ENCODE data around the gene CPOX. TPM values are rescaled to one million over a fixed set of nuclear protein-coding genes. Genes with fewer than 3 reads are reported as not detected.

Gene CPOX
- total and polyA plus RNA-seq, 2 of the 8 experiments (the other 6 are each of a cell fraction or from before 2014, with no cell fraction given), result 17.4 to 27.0 TPM

DNA sequence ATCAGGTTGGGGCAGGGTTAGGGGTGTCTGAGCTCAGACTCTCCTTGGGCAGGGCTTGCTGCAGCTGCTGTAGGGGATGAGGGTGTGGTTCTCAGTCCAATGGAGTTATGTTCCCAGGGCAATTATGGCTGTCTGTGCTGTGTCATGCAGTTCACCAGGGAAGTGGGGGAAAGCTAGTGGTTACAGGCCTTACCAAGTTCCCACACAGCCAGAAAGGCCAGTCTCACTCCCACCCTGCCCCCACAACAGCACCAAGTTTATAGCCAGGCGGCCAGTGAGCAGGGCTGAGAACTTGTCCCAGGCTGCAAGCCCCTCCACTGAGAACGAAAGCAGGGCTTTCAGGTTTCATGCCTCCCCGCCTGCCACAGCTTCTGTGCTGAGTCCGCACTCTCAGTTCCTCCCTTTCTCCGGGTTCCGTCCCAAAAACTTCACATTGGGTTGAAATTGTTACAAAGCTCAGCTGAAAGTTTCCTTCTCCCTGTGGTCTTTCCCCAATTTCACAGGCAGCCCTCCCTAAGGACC, 19.6 kb upstream of the CPOX start:
- no peak overlapping the region for H4K91ac ChIP-seq (replicated peaks; ENCODE audit: insufficient read length, low read length)
- H2BK120ac ChIP-seq (replicated peaks; ENCODE audit: low read depth, low read length), result no peak overlapping the region
- H3K9ac ChIP-seq (replicated peaks in 1 of 4; ENCODE audit: extremely low read depth in 1 of 4, low read depth in 3 of 4, low read length in 3 of 4), result no peak overlapping the region
- H2BK5ac ChIP-seq (ENCODE audit: low read depth, low read length), result no peak overlapping the region
- no peak overlapping the region for H3K4me3 ChIP-seq (ENCODE audit: extremely low read depth in 1 of 4, insufficient read depth in 2 of 4, low read depth in 3 of 4, low read length in 4 of 4)
- no peaks in the 10 kb centered on the region for H3K27me3 ChIP-seq (replicated peaks in 1 of 4; ENCODE audit: control insufficient read depth in 3 of 4, extremely low read depth in 1 of 4, insufficient read depth in 3 of 4, low read length in 3 of 4)
- no peak overlapping the region for H3K4ac ChIP-seq (replicated peaks; ENCODE audit: insufficient read length, low read depth, low read length)
- H3K14ac ChIP-seq (ENCODE audit: insufficient read length), result no peak overlapping the region
- no peak overlapping the region for H2AK5ac ChIP-seq (ENCODE audit: low read depth, low read length)
- peak overlapping the region; percentile 98 for H2AFZ ChIP-seq (ENCODE audit: low read length)
- H4K8ac ChIP-seq (ENCODE audit: extremely low read depth, insufficient read depth, low read length), result no peak overlapping the region; the same call in 1 of the 2 replicates
- no peaks in the 10 kb centered on the region for H3K4me1 ChIP-seq (replicated peaks in 1 of 4; ENCODE audit: control insufficient read depth in 3 of 4, insufficient read depth in 4 of 4, low read length in 3 of 4)
- FAIRE-seq, result no peak
- no peaks in the 10 kb centered on the region for H3K36me3 ChIP-seq (ENCODE audit: control insufficient read depth in 2 of 4, insufficient read depth in 4 of 4, low read length in 3 of 4)
- ChIA-PET CTCF (ENCODE audit: partially characterized antibody) (interaction anchor here (0.6 to 3.7 kb wide), 25 partner anchors 10 to 1020 kb away, joined by 3 to 47 read pairs (median 4); no protein-coding TSS in a partner anchor), POLR2A (ENCODE audit: partially characterized antibody) (interaction anchor here (0.6 kb wide), 1 partner anchor 1649 kb away, joined by 6 read pairs; no protein-coding TSS in a partner anchor)
- no peak overlapping the region for H3K56ac ChIP-seq (replicated peaks; ENCODE audit: insufficient read length, low read depth, low read length)
- no peak for DNase-seq (ENCODE audit: low read depth in 1 of 2, low spot score in 2 of 2)
- no peak overlapping the region for H3K4me2 ChIP-seq (ENCODE audit: insufficient read depth in 1 of 2, low read depth in 2 of 2, low read length in 2 of 2)
- no peaks in the 10 kb centered on the region for H3K79me2 ChIP-seq (ENCODE audit: control insufficient read depth in 1 of 2, insufficient read depth in 2 of 2, low read length in 2 of 2)
- H4K5ac ChIP-seq (ENCODE audit: insufficient read length, low read depth, low read length), result no peak overlapping the region
- H2BK20ac ChIP-seq (ENCODE audit: low read length), result no peak overlapping the region
- H3K9me3 ChIP-seq (ENCODE audit: insufficient read depth in 2 of 2, low read depth in 1 of 2, low read length in 1 of 2), result no peaks in the 10 kb centered on the region
- no peak overlapping the region; the same call in 1 of the 2 replicates for H2BK15ac ChIP-seq (ENCODE audit: low read length)
- no peak overlapping the region for H3K18ac ChIP-seq (ENCODE audit: extremely low read depth, low read length)
- 92% methylated on average over 6 of the region's 6 CpGs; no CpG with 5 or more reads in 1 of the 2 experiments for WGBS, 2 experiments (ENCODE audit: extremely low coverage in 1 of 2, insufficient coverage in 1 of 2, insufficient read length in 1 of 2, insufficient replicate concordance in 2 of 2, low coverage in 1 of 2, low lambda C conversion rate in 2 of 2, missing lambda C conversion rate in 1 of 2)
- H2BK12ac ChIP-seq (ENCODE audit: low read depth, low read length), result no peak overlapping the region
- H3K23me2 ChIP-seq (ENCODE audit: low read depth, low read length), result no peaks in the 10 kb centered on the region
- H4K20me1 ChIP-seq (replicated peaks in 1 of 2; ENCODE audit: control insufficient read depth in 1 of 2, insufficient read depth in 2 of 2, low read length in 2 of 2), result no peaks in the 10 kb centered on the region
- H3K27ac ChIP-seq (ENCODE audit: low read depth, low read length), result no peak overlapping the region
- H3K79me1 ChIP-seq (ENCODE audit: low read depth, low read length), result no peaks in the 10 kb centered on the region
- H3K23ac ChIP-seq (ENCODE audit: insufficient read length), result no peak overlapping the region
- TF ChIP-seq CHD2 (IDR thresholded peaks at IDR 0.05; ENCODE audit: low read length), result no peak
- no peak for TF ChIP-seq ZNF274 (IDR thresholded peaks at IDR 0.05; ENCODE audit: borderline replicate concordance, extremely low read depth, low read length)
- TF ChIP-seq, protein P1, sequence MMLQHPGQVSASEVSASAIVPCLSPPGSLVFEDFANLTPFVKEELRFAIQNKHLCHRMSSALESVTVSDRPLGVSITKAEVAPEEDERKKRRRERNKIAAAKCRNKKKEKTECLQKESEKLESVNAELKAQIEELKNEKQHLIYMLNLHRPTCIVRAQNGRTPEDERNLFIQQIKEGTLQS (IDR thresholded peaks at IDR 0.05; ENCODE audit: insufficient read depth, low read depth, low read length), result no peak
- TF ChIP-seq SIN3A (conservative IDR thresholded peaks at IDR 0.05 in 1 of 2, IDR thresholded peaks at IDR 0.05 in 1 of 2; ENCODE audit: low read depth in 1 of 2, low read length in 2 of 2), result no peak
- TF ChIP-seq TCF12 (IDR thresholded peaks at IDR 0.05; ENCODE audit: low read depth, low read length), result no peak
- no peak for TF ChIP-seq SIRT6 (IDR thresholded peaks at IDR 0.05; ENCODE audit: low read length)
- no peak for TF ChIP-seq TEAD4 (IDR thresholded peaks at IDR 0.05; ENCODE audit: low read depth, low read length)
- no peak for TF ChIP-seq RFX5 (IDR thresholded peaks at IDR 0.05; ENCODE audit: borderline replicate concordance, low read depth, low read length)
- no peak for TF ChIP-seq SP2 (IDR thresholded peaks at IDR 0.05; ENCODE audit: low read length)
- TF ChIP-seq NANOG (IDR thresholded peaks at IDR 0.05; ENCODE audit: insufficient read depth, low read depth, low read length, poor library complexity, severe bottlenecking), result no peak
- TF ChIP-seq KDM5A (IDR thresholded peaks at IDR 0.05; ENCODE audit: low read length), result no peak
- no peak for TF ChIP-seq CBX5 (IDR thresholded peaks at IDR 0.05; ENCODE audit: low read depth, low read length)
